PC-3 (cell line): ENCODE results near the gene SLC2A13. TPM values are rescaled to one million over a fixed set of nuclear protein-coding genes. Genes with fewer than 3 reads are reported as not detected.

Experiments used
- ATAC-seq: fragments of 200-7000 bp; cut with Tn5 transposase; 2 replicates; pipeline ENCODE4 v1.9.1; 2020; ENCODE audit warnings: mild to moderate bottlenecking, moderate library complexity
- BruUV-seq: library from RNA; stranded (reverse); fragments of 400-500 nt; replicated peaks from 2 replicates; lab custom pipeline; 2021; lab: Mats Ljungman, UMichigan
- CTCF ChIA-PET: fragments of 300-600 bp; sonication (Branson Sonifier 250); formaldehyde crosslinking; loops from one replicate; lab custom pipeline; 2022; ENCODE audit warnings: antibody characterized with exemption; lab: Charles Lee
- POLR2A ChIA-PET: fragments of 300-600 bp; sonication (Branson Sonifier 250); formaldehyde crosslinking; loops from one replicate; lab custom pipeline; 2022; ENCODE audit warnings: antibody characterized with exemption; ENCODE audit not compliant: unreplicated experiment; lab: Charles Lee
- DNase-seq: peaks from one replicate; pipeline ENCODE4 v3.0.0-alpha.2; 2015
- H2AFZ ChIP-seq: fragments of 300-600 bp; sonication (generic); 2 replicates; pipeline ENCODE4 v1.6.0; 2016; ENCODE audit warnings: antibody characterized with exemption, low read length
- H3F3A ChIP-seq: fragments of 300-600 bp; sonication (generic); one replicate; pipeline ENCODE4 v1.6.0; 2017; ENCODE audit warnings: antibody characterized with exemption, low read length, control low read depth, mild to moderate bottlenecking; ENCODE audit not compliant: unreplicated experiment
- H3K27ac ChIP-seq: fragments of 300-600 bp; sonication (generic); 2 replicates; pipeline ENCODE4 v1.5.1; 2016; ENCODE audit warnings: mild to moderate bottlenecking, low read length
- H3K27me3 ChIP-seq: fragments of 300-600 bp; sonication (generic); 2 replicates; pipeline ENCODE4 v1.6.1; 2016; ENCODE audit warnings: low read length, mixed read lengths
- H3K36me3 ChIP-seq: fragments of 300-600 bp; sonication (generic); 2 replicates; pipeline ENCODE4 v1.6.1; 2016; ENCODE audit warnings: low read depth, mixed run types, low read length, mixed read lengths
- H3K4me1 ChIP-seq: fragments of 300-600 bp; sonication (generic); 2 replicates; pipeline ENCODE4 v1.5.1; 2016; ENCODE audit warnings: low read length; ENCODE audit not compliant: insufficient read depth
- H3K4me2 ChIP-seq: fragments of 300-600 bp; sonication (generic); 2 replicates; pipeline ENCODE4 v1.6.0; 2016; ENCODE audit warnings: low read length
- H3K4me3 ChIP-seq: fragments of 300-600 bp; sonication (generic); 2 replicates; pipeline ENCODE4 v1.5.1; 2016; ENCODE audit warnings: mild to moderate bottlenecking, low read length, mixed read lengths
- H3K79me2 ChIP-seq: fragments of 300-600 bp; sonication (generic); 2 replicates; pipeline ENCODE4 v1.6.1; 2017; ENCODE audit warnings: low read length, mixed read lengths
- H3K9ac ChIP-seq: fragments of 300-600 bp; sonication (generic); 2 replicates; pipeline ENCODE4 v1.6.0; 2016; ENCODE audit warnings: mild to moderate bottlenecking, low read length
- H3K9me2 ChIP-seq: fragments of 300-600 bp; sonication (generic); replicated peaks from 2 replicates; pipeline ENCODE4 v1.6.1; 2016; ENCODE audit warnings: mixed run types, low read length, mixed read lengths
- H3K9me3 ChIP-seq: fragments of 300-600 bp; sonication (generic); 2 replicates; pipeline ENCODE4 v1.6.1; 2016; ENCODE audit warnings: low read length, mixed read lengths
- H4K20me1 ChIP-seq: fragments of 300-600 bp; sonication (generic); 2 replicates; pipeline ENCODE4 v1.6.1; 2016; ENCODE audit warnings: low read length, mixed read lengths
- EZH2 ChIP-seq: fragments of 300-600 bp; sonication (generic); IDR thresholded peaks from one replicate; pipeline ENCODE4 v1.6.1; 2017; ENCODE audit warnings: antibody characterized with exemption, mild to moderate bottlenecking, low read length; ENCODE audit not compliant: unreplicated experiment
- EZH2phosphoT487 ChIP-seq: fragments of 300-600 bp; sonication (generic); IDR thresholded peaks from 2 replicates; pipeline ENCODE4 v1.6.1; 2018; ENCODE audit warnings: mild to moderate bottlenecking, antibody characterized with exemption, low read length, borderline replicate concordance
- intact Hi-C: fragments of 100-400 bp; cut with micrococcal nuclease; formaldehyde crosslinking; loops from 2 replicates; pipeline ENCODE4 v1.9.0; 2023
- total RNA-seq: library from RNA; depleted of rRNA; stranded (reverse); fragments of >200 nt; gene quantifications from 2 replicates; pipeline ENCODE4 v1.2.3, GENCODE V29; 2014
- TF ChIP-seq, protein P1 (sequence below): fragments of 300-600 bp; sonication (generic); conservative IDR thresholded peaks from 2 replicates; pipeline ENCODE4 v1.5.1; 2017; ENCODE audit warnings: antibody characterized with exemption, low read depth, mild to moderate bottlenecking, low read length

SLC2A13 gene
- total RNA-seq, 1 experiment from 2014 or later, result 3.4 TPM

- Histone ChIP-seq H3F3A (no peaks in the 10 kb centered on the region), H3K4me3 (no peak overlapping the region), H4K20me1 (no peaks in the 10 kb centered on the region), H3K36me3 (no peaks in the 10 kb centered on the region), H3K27me3 (no peaks in the 10 kb centered on the region), H3K4me1 (no peaks in the 10 kb centered on the region), H3K9ac (no peak overlapping the region), H3K27ac (no peak overlapping the region), H3K79me2 (no peaks in the 10 kb centered on the region), H2AFZ (no peak overlapping the region), H3K9me2 (no peaks in the 10 kb centered on the region), H3K9me3 (no peaks in the 10 kb centered on the region), H3K4me2 (no peak overlapping the region)
- no peak for ATAC-seq
- no TSS peak for BruUV-seq
- ChIA-PET CTCF (no interaction called here), POLR2A (no interaction called here)
- intact Hi-C loops, result no loop called here
- TF ChIP-seq, protein P1, sequence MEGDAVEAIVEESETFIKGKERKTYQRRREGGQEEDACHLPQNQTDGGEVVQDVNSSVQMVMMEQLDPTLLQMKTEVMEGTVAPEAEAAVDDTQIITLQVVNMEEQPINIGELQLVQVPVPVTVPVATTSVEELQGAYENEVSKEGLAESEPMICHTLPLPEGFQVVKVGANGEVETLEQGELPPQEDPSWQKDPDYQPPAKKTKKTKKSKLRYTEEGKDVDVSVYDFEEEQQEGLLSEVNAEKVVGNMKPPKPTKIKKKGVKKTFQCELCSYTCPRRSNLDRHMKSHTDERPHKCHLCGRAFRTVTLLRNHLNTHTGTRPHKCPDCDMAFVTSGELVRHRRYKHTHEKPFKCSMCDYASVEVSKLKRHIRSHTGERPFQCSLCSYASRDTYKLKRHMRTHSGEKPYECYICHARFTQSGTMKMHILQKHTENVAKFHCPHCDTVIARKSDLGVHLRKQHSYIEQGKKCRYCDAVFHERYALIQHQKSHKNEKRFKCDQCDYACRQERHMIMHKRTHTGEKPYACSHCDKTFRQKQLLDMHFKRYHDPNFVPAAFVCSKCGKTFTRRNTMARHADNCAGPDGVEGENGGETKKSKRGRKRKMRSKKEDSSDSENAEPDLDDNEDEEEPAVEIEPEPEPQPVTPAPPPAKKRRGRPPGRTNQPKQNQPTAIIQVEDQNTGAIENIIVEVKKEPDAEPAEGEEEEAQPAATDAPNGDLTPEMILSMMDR, result no peak
- no peak for TF ChIP-seq EZH2phosphoT487
- TF ChIP-seq EZH2, result no peak
- no peak for DNase-seq
Measured at GRCh38 chr12:40045656-40046055, 60.2 kb downstream of the SLC2A13 start.

DNA sequence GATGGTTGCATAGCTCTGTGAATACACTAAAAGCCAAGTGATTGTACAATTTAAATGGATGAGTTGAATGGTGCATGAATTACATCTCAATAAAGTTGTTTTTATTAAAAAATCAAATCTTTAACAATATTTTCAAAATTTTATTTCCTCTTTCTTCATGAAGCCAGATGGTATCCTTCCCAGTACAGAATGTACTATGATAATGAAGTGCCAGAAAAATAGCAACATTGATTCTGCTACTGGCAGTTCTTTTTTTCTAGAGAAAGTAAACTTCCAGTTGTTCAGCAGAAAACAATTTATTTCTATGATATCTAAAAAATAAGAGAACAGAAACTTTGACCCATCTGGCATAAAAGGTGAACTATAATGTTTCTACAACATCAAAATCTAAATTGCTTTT is 61.5 kb downstream of the SLC2A13 start:
- Histone ChIP-seq H3K9me2 (no peaks in the 10 kb centered on the region), H2AFZ (no peak overlapping the region), H3K79me2 (no peaks in the 10 kb centered on the region), H3K4me2 (no peak overlapping the region), H3K4me1 (no peaks in the 10 kb centered on the region), H3K36me3 (no peaks in the 10 kb centered on the region), H3K4me3 (no peak overlapping the region), H3K9me3 (no peaks in the 10 kb centered on the region), H3K27me3 (no peaks in the 10 kb centered on the region), H3F3A (no peaks in the 10 kb centered on the region), H3K27ac (no peak overlapping the region), H4K20me1 (no peaks in the 10 kb centered on the region), H3K9ac (no peak overlapping the region)
- no peak for DNase-seq
- BruUV-seq, result no TSS peak
- ChIA-PET CTCF (no interaction called here), POLR2A (no interaction called here)
- intact Hi-C loops, result no loop called here
- TF ChIP-seq, protein P1, result no peak
- TF ChIP-seq EZH2 (no peak), EZH2phosphoT487 (no peak)
- ATAC-seq, result no peak

DNA sequence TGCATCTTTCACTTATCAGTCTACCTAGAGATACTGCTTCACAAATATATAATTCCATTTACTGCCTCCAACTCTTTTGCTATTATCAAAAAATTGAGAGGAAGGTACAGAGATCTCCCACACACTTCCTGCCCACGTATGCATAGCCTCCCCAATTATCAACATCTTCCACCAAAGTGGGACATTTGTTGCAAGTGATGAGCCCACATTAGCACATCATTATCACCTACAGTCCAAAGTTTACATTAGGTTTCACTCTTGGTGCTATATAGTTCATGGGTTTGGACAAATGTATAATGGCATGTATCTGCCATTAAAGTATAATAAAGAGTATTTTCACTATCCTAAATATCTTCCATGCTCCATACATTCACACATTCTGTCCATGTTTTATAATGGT is 66.3 kb downstream of the SLC2A13 start:
- Histone ChIP-seq H3K4me1 (no peaks in the 10 kb centered on the region), H3K79me2 (no peaks in the 10 kb centered on the region), H4K20me1 (no peaks in the 10 kb centered on the region), H3K4me3 (no peak overlapping the region), H3F3A (no peaks in the 10 kb centered on the region), H3K9me3 (no peaks in the 10 kb centered on the region), H3K27ac (no peak overlapping the region), H3K9ac (no peak overlapping the region), H3K27me3 (no peaks in the 10 kb centered on the region), H3K4me2 (no peak overlapping the region), H3K36me3 (no peaks in the 10 kb centered on the region), H2AFZ (no peak overlapping the region), H3K9me2 (no peaks in the 10 kb centered on the region)
- DNase-seq (no peak), ATAC-seq (no peak)
- TF ChIP-seq, protein P1, result no peak
- TF ChIP-seq EZH2, result no peak
- no peak for TF ChIP-seq EZH2phosphoT487
- intact Hi-C loops, result no loop called here
- no TSS peak for BruUV-seq
- POLR2A ChIA-PET, result no interaction called here
- CTCF ChIA-PET, result no interaction called here
